Loucy (cell line): ENCODE data around the gene ADRA1B.

ENCODE experiments used
- H2AFZ ChIP-seq: fragments of 200-600 bp; sonication (generic); 2 replicates; pipeline ENCODE4 v1.6.0; 2016; ENCODE audit warnings: antibody characterized with exemption, mild to moderate bottlenecking, low read length, moderate library complexity
- H3F3A ChIP-seq: fragments of 200-600 bp; 2 replicates; pipeline ENCODE4 v1.6.0; 2016; ENCODE audit warnings: antibody characterized with exemption, low read depth, mild to moderate bottlenecking
- H3K27me3 ChIP-seq: fragments of 200-600 bp; sonication (generic); 2 replicates; pipeline ENCODE4 v1.6.1; 2014; ENCODE audit warnings: low read length, mild to moderate bottlenecking; ENCODE audit not compliant: insufficient read depth, poor library complexity, severe bottlenecking
- H3K36me3 ChIP-seq: fragments of 200-600 bp; sonication (generic); 2 replicates; pipeline ENCODE4 v1.6.1; 2016; ENCODE audit warnings: low read length; ENCODE audit not compliant: insufficient read depth
- H3K4me1 ChIP-seq: fragments of 200-600 bp; sonication (generic); 2 replicates; pipeline ENCODE4 v1.5.1; 2014; ENCODE audit warnings: low read length, mild to moderate bottlenecking; ENCODE audit not compliant: insufficient read depth, poor library complexity, severe bottlenecking
- H3K4me2 ChIP-seq: fragments of 200-600 bp; sonication (generic); 2 replicates; pipeline ENCODE4 v1.6.0; 2014; ENCODE audit warnings: antibody characterized with exemption, low read length, low read depth, mild to moderate bottlenecking; ENCODE audit not compliant: poor library complexity, severe bottlenecking
- H3K4me3 ChIP-seq: fragments of 200-600 bp; sonication (generic); 2 replicates; pipeline ENCODE4 v1.5.1; 2014; ENCODE audit warnings: low read length, mild to moderate bottlenecking, mixed read lengths; ENCODE audit not compliant: poor library complexity, severe bottlenecking
- H3K79me2 ChIP-seq: fragments of 200-600 bp; sonication (generic); 2 replicates; pipeline ENCODE4 v1.6.1; 2014; ENCODE audit warnings: low read length; ENCODE audit not compliant: insufficient read depth
- H3K9ac ChIP-seq: fragments of 200-600 bp; sonication (generic); 2 replicates; pipeline ENCODE4 v1.6.0; 2014; ENCODE audit warnings: mild to moderate bottlenecking, low read depth, low read length, moderate library complexity; ENCODE audit not compliant: poor library complexity, severe bottlenecking
- H3K9me2 ChIP-seq: fragments of 200-600 bp; sonication (generic); replicated peaks from 2 replicates; pipeline ENCODE4 v1.6.1; 2016; ENCODE audit warnings: low read depth, low read length, mixed read lengths
- H3K9me3 ChIP-seq: fragments of 200-600 bp; sonication (generic); 2 replicates; pipeline ENCODE4 v1.6.1; 2014; ENCODE audit warnings: mild to moderate bottlenecking, antibody characterized with exemption, low read length, low read depth; ENCODE audit not compliant: insufficient read depth
- H4K20me1 ChIP-seq: fragments of 200-600 bp; sonication (generic); 2 replicates; pipeline ENCODE4 v1.6.0; 2014; ENCODE audit warnings: antibody characterized with exemption, low read length, mild to moderate bottlenecking; ENCODE audit not compliant: insufficient read depth, poor library complexity, severe bottlenecking
- EZH2phosphoT487 ChIP-seq: fragments of 200-600 bp; IDR thresholded peaks from 2 replicates; pipeline ENCODE4 v1.6.1; 2018; ENCODE audit warnings: antibody characterized with exemption, mild to moderate bottlenecking, moderate library complexity, borderline replicate concordance
- TF ChIP-seq, protein P1 (sequence below): fragments of 200-600 bp; sonication (generic); conservative IDR thresholded peaks from 2 replicates; pipeline ENCODE4 v1.5.1; 2014; ENCODE audit warnings: mild to moderate bottlenecking, antibody characterized with exemption, low read length

Gene ADRA1B

DNA sequence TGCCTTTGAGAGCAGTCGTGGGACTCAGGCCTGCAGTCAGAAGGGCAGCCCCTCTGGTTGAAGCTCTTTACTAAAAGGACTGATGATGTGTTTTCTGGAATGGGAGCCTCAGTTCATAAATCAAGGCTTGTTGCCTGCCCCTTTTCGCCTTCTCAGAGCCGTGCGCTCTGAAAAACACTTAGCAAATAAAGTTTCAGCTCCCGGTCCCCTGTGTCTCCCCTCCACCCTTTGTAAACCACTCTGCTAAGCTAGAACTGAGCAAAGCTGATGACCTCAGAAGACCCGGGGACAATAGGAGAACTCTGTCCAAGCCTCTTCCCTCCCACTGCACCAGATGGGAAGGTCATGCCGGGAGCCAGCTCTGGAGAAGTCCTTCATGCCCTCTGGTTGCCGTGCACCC lies 39.3 kb upstream of the ADRA1B start:
- Histone ChIP-seq H3K36me3 (no peaks in the 10 kb centered on the region), H3F3A (no peaks in the 10 kb centered on the region), H3K4me3 (no peak overlapping the region)

DNA sequence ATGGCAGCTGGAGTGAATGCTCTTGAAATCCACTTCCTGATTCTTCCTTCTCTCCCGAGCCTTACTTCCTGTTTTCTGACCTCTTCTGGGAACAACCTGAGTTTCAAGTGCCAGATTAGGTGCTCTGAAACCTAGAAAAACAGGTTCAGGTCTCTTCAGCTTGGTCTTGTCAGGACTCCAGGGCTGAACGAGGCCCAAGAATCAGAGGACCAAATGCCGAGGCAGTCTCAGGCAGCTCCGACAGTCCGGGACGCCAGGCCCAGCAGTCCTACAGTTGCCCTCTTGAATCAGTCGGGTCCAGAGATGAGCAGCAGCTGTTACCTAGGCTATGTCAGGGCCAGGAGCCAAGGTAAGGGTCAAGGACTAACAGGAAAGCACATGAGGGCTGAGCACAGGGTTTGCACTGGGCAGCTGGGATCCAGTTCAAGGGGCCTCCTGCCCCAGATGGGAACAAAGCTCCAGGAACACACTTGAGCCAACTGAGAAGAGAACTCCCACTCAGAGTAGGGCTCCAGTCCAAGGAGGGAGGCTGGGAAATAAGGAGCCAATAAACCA lies 38.3 kb upstream of the ADRA1B start:
- Histone ChIP-seq H3K27me3 (no peaks in the 10 kb centered on the region), H3K4me1 (no peaks in the 10 kb centered on the region), H3K9me3 (no peaks in the 10 kb centered on the region), H3K79me2 (no peaks in the 10 kb centered on the region), H3K36me3 (no peaks in the 10 kb centered on the region), H3K9ac (no peak overlapping the region), H3K4me3 (no peak overlapping the region), H2AFZ (no peak overlapping the region), H4K20me1 (no peaks in the 10 kb centered on the region), H3F3A (no peaks in the 10 kb centered on the region), H3K4me2 (no peak overlapping the region), H3K9me2 (no peaks in the 10 kb centered on the region)
- no peak for TF ChIP-seq EZH2phosphoT487
- TF ChIP-seq, protein P1, sequence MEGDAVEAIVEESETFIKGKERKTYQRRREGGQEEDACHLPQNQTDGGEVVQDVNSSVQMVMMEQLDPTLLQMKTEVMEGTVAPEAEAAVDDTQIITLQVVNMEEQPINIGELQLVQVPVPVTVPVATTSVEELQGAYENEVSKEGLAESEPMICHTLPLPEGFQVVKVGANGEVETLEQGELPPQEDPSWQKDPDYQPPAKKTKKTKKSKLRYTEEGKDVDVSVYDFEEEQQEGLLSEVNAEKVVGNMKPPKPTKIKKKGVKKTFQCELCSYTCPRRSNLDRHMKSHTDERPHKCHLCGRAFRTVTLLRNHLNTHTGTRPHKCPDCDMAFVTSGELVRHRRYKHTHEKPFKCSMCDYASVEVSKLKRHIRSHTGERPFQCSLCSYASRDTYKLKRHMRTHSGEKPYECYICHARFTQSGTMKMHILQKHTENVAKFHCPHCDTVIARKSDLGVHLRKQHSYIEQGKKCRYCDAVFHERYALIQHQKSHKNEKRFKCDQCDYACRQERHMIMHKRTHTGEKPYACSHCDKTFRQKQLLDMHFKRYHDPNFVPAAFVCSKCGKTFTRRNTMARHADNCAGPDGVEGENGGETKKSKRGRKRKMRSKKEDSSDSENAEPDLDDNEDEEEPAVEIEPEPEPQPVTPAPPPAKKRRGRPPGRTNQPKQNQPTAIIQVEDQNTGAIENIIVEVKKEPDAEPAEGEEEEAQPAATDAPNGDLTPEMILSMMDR, result no peak

More for the DNA sequence above, 39.3 kb upstream of the ADRA1B start:
- no peaks in the 10 kb centered on the region for H4K20me1 ChIP-seq
- no peaks in the 10 kb centered on the region for H3K27me3 ChIP-seq
- H2AFZ ChIP-seq, result no peak overlapping the region
- TF ChIP-seq EZH2phosphoT487, result no peak
- TF ChIP-seq, protein P1, result no peak
- H3K79me2 ChIP-seq, result no peaks in the 10 kb centered on the region
- H3K9me3 ChIP-seq, result no peaks in the 10 kb centered on the region
- H3K9me2 ChIP-seq, result no peaks in the 10 kb centered on the region
- no peak overlapping the region for H3K9ac ChIP-seq
- no peaks in the 10 kb centered on the region for H3K4me1 ChIP-seq
- no peak overlapping the region for H3K4me2 ChIP-seq

DNA sequence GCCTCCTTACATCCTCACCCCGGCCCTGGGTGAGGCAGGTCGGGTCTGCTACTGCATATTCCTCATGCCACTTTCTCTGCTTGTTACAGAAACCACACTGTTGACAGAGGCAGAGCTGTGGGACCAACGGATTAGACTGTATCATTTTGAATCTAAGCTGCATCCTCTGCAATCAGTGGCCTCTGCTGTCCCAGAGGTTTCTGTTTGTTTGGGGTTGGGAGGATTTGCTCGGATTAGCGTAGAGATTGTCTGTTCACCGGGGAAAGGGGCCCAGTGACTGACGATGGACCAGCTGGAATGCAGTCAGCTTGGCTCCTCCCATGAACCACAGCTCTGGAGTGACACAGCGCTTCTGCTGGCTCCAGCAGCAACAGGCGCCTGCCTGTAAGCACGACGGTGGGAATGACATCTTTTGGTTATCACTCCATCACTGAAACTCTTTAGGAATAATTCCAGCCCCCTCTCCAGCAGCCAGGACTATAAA lies 37.3 kb upstream of the ADRA1B start:
- H3F3A ChIP-seq, result no peaks in the 10 kb centered on the region
- no peaks in the 10 kb centered on the region for H3K79me2 ChIP-seq
- H4K20me1 ChIP-seq, result no peaks in the 10 kb centered on the region
- H3K9ac ChIP-seq, result no peak overlapping the region
- H3K36me3 ChIP-seq, result no peaks in the 10 kb centered on the region
- H3K4me1 ChIP-seq, result no peaks in the 10 kb centered on the region
- no peak for TF ChIP-seq EZH2phosphoT487
- TF ChIP-seq, protein P1, result no peak
- H3K4me3 ChIP-seq, result no peak overlapping the region
- no peaks in the 10 kb centered on the region for H3K9me2 ChIP-seq
- H3K4me2 ChIP-seq, result no peak overlapping the region
- no peaks in the 10 kb centered on the region for H3K9me3 ChIP-seq
- H3K27me3 ChIP-seq, result no peaks in the 10 kb centered on the region
- H2AFZ ChIP-seq, result no peak overlapping the region
